Measurements from ENCODE around the gene IFNB1.

Gene IFNB1

GRCh38 chr9:21027295-21027694 is 50.4 kb downstream of the IFNB1 start:
- Histone ChIP-seq H3K36me3 (ENCODE audit: control insufficient read depth in 2 of 2, insufficient read depth in 1 of 2, low read length in 2 of 2) (no peaks in the 10 kb centered on the region), H3K9me3 (ENCODE audit: control insufficient read depth, insufficient read depth, low read depth, low read length) (no peaks in the 10 kb centered on the region), H3K27ac (ENCODE audit: extremely low read depth, low read depth, low read length) (no peak overlapping the region), H3K4me3 (ENCODE audit: low read depth, low read length) (no peak overlapping the region), H3K4me1 (ENCODE audit: control insufficient read depth, insufficient read depth, low read length) (no peaks in the 10 kb centered on the region)
- TF ChIP-seq ZFP37 (tag by site-specific recombination; IDR thresholded peaks at IDR 0.05) (no peak), ZNF324 (tag by site-specific recombination; IDR thresholded peaks at IDR 0.05) (no peak), ZBTB11 (tag by site-specific recombination; conservative IDR thresholded peaks at IDR 0.05; ENCODE audit: low read depth) (no peak), ZNF423 (tag by site-specific recombination; IDR thresholded peaks at IDR 0.05) (no peak), ZFP69B (tag by site-specific recombination; IDR thresholded peaks at IDR 0.05) (no peak), ZNF174 (tag by site-specific recombination; IDR thresholded peaks at IDR 0.05) (no peak), SP3 (tag by site-specific recombination; IDR thresholded peaks at IDR 0.05) (no peak), ZBTB49 (tag by site-specific recombination; IDR thresholded peaks at IDR 0.05; ENCODE audit: low read depth) (no peak), ZNF394 (tag by site-specific recombination; IDR thresholded peaks at IDR 0.05; ENCODE audit: borderline replicate concordance) (no peak), ZNF843 (tag by site-specific recombination; IDR thresholded peaks at IDR 0.05) (no peak), ZNF792 (tag by site-specific recombination; IDR thresholded peaks at IDR 0.05) (no peak), KLF8 (tag by site-specific recombination; IDR thresholded peaks at IDR 0.05) (no peak), ZNF664 (tag by site-specific recombination; IDR thresholded peaks at IDR 0.05) (no peak), MEIS1 (CRISPR knock-in tag; IDR thresholded peaks at IDR 0.05; ENCODE audit: borderline replicate concordance) (no peak)
- POLR2A ChIA-PET = interaction anchor here (0.5 kb wide), 1 partner anchor 122 kb away, joined by 4 read pairs; no protein-coding TSS in a partner anchor
- CTCF ChIA-PET = interaction anchor here (0.6 kb wide), 1 partner anchor 51 kb away, joined by 3 read pairs; no protein-coding TSS in a partner anchor
